Colonic mucosa (tissue), 4 donors: ENCODE data around the gene WBP11. TPM values are rescaled to one million over a fixed set of nuclear protein-coding genes. Genes with fewer than 3 reads are reported as not detected.

Experiments
- DNase-seq: peaks from one replicate; pipeline ENCODE4 v3.0.0-alpha.2; 2020
- H3K27ac ChIP-seq: fragments of 200-600 bp; one replicate; pipeline ENCODE4 v1.8.0; 2021
- H3K27me3 ChIP-seq: fragments of 200-600 bp; one replicate; pipeline ENCODE4 v1.8.0; 2021
- H3K36me3 ChIP-seq: fragments of 200-600 bp; one replicate; pipeline ENCODE4 v1.8.0; 2021
- H3K4me1 ChIP-seq: fragments of 200-600 bp; one replicate; pipeline ENCODE4 v1.8.0; 2021; ENCODE audit warnings: mild to moderate bottlenecking
- H3K4me3 ChIP-seq: fragments of 200-600 bp; one replicate; pipeline ENCODE4 v1.8.0; 2021
- H3K9ac ChIP-seq, 2 donors: one replicate each; pipeline ENCODE4 v1.7.0; 2013; ENCODE audit warnings: control low read depth in 2 of 2, low read depth in 2 of 2, low read length in 2 of 2
- H3K9me3 ChIP-seq: fragments of 200-600 bp; one replicate; pipeline ENCODE4 v1.8.0; 2021
- intact Hi-C: fragments of 100-400 bp; cut with DNase I; formaldehyde crosslinking; loops from one replicate; pipeline ENCODE4 v1.14.1; 2022
- total RNA-seq, 2 donors: library from RNA; stranded (reverse); fragmentation: NEBNext Ultra II Directional in 1 of 2; extraction: Animal tissue kit (Norgen Biotek cat#: 25700) in 1 of 2; gene quantifications; one replicate each; pipeline ENCODE4 v1.2.1, GENCODE V29; 2021
- TF ChIP-seq, protein P1 (sequence below): fragments of 200-600 bp; IDR thresholded peaks from one replicate; pipeline ENCODE4 v1.8.0; 2022; ENCODE audit warnings: antibody characterized with exemption, mild to moderate bottlenecking
- donor health status: healthy.
- donor health status: DM: no; HTN: no; CAD: no.
- donor health status: DM: no; HTN: no; CAD: no.

WBP11 gene
- total RNA-seq, 2 donors from 2014 or later = 55.3 to 60.0 TPM

DNA sequence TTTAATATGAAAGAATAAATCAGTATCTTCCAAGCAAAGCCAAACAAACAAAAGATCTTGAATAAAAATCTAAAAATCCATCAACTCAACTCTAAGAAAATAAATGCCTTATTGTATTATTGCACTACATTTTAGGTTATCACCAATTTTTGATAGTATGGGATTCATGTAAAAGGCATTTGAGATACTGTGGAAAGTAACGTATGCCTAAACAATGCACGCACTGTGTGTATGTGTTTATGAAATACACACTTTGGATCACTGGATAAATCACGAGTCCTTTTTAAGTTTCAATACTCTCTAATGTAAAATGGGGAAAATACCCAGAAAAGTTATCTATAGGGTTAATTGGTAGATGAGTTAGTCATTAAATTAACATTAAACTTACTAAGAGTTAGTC, 17.7 kb downstream of the WBP11 start:
- Histone ChIP-seq H3K4me3 (no peak overlapping the region), H3K9ac (no peak overlapping the region), H3K4me1 (no peaks in the 10 kb centered on the region), H3K36me3 (peaks cover 26% of the 10 kb centered on the region), H3K27ac (no peak overlapping the region), H3K9me3 (no peaks in the 10 kb centered on the region), H3K27me3 (no peaks in the 10 kb centered on the region)
- TF ChIP-seq, protein P1, sequence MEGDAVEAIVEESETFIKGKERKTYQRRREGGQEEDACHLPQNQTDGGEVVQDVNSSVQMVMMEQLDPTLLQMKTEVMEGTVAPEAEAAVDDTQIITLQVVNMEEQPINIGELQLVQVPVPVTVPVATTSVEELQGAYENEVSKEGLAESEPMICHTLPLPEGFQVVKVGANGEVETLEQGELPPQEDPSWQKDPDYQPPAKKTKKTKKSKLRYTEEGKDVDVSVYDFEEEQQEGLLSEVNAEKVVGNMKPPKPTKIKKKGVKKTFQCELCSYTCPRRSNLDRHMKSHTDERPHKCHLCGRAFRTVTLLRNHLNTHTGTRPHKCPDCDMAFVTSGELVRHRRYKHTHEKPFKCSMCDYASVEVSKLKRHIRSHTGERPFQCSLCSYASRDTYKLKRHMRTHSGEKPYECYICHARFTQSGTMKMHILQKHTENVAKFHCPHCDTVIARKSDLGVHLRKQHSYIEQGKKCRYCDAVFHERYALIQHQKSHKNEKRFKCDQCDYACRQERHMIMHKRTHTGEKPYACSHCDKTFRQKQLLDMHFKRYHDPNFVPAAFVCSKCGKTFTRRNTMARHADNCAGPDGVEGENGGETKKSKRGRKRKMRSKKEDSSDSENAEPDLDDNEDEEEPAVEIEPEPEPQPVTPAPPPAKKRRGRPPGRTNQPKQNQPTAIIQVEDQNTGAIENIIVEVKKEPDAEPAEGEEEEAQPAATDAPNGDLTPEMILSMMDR = no peak
- intact Hi-C loops = no loop called here
- no peak for DNase-seq

GRCh38 chr12:14784471-14784870, 18.8 kb downstream of the WBP11 start:
- intact Hi-C loops = no loop called here

GRCh38 chr12:14782756-14783155, 20.5 kb downstream of the WBP11 start:
- Histone ChIP-seq H3K36me3 (no peaks in the 10 kb centered on the region), H3K9me3 (no peaks in the 10 kb centered on the region), H3K27ac (no peak overlapping the region), H3K4me1 (no peaks in the 10 kb centered on the region), H3K27me3 (no peaks in the 10 kb centered on the region), H3K9ac (no peak overlapping the region), H3K4me3 (no peak overlapping the region)
- intact Hi-C loops = no loop called here
- TF ChIP-seq, protein P1 = no peak
- DNase-seq = no peak

More at GRCh38 chr12:14784471-14784870, 18.8 kb downstream of the WBP11 start:
- Histone ChIP-seq H3K9ac (no peak overlapping the region), H3K27me3 (no peaks in the 10 kb centered on the region), H3K4me1 (no peaks in the 10 kb centered on the region), H3K9me3 (no peaks in the 10 kb centered on the region), H3K4me3 (no peak overlapping the region), H3K36me3 (peaks cover 15% of the 10 kb centered on the region), H3K27ac (no peak overlapping the region)
- DNase-seq = no peak
- TF ChIP-seq, protein P1 = no peak

DNA sequence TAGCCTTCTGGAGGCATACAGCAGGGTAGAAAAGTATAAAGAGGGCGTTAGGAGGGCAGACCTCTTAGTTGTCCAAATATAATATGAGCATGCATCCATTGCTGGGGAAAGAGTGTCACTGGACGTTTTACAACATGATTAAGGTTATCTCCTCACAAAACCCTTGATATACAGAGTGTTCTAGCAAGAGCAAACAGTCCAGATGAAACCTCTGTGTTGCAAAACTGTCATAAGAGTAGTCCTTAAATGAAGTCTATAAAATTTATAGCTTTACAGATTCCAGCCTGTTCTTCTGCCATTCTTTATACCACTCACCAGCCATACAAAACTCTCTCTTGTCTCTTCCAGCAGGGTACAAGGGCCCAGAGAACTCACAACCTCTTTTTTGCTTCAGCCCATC, 21.7 kb downstream of the WBP11 start:
- Histone ChIP-seq H3K4me1 (no peaks in the 10 kb centered on the region), H3K27me3 (no peaks in the 10 kb centered on the region), H3K9me3 (no peaks in the 10 kb centered on the region), H3K4me3 (no peak overlapping the region), H3K27ac (no peak overlapping the region), H3K9ac (no peak overlapping the region), H3K36me3 (no peaks in the 10 kb centered on the region)
- intact Hi-C loops = no loop called here
- DNase-seq = no peak
- TF ChIP-seq, protein P1 = no peak

- Histone ChIP-seq H3K36me3 (no peaks in the 10 kb centered on the region), H3K4me1 (peaks cover 5% of the 10 kb centered on the region), H3K9ac (no peak overlapping the region), H3K27me3 (no peaks in the 10 kb centered on the region), H3K9me3 (no peaks in the 10 kb centered on the region), H3K4me3 (no peak overlapping the region), H3K27ac (no peak overlapping the region)
- DNase-seq = no peak
- intact Hi-C loops = no loop called here
- TF ChIP-seq, protein P1 = no peak
These were observed 22.4 kb downstream of the WBP11 start for GRCh38 chr12:14780859-14781258.

DNA sequence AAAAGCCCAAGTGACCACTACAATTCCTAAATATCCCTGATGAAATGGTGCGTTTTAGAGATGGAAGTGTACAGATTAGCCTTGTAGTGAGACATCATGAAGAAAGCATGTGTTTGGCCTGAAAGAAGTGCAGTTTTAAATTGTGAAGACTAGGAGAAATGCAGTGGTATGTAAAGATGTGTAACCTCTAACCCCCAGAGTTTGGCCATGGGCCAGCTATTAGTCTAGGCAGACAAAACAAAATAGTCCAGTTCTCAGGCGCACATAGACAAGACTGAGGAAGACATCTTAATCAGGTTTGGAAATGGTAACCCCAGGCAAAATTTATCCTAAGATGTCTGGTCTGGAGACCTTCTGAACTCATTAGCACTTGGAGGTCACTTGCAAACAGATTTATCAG, 23.4 kb downstream of the WBP11 start:
- no peak overlapping the region for H3K4me3 ChIP-seq
- no peaks in the 10 kb centered on the region for H3K36me3 ChIP-seq
- H3K27ac ChIP-seq = no peak overlapping the region
- DNase-seq = no peak
- H3K27me3 ChIP-seq = no peaks in the 10 kb centered on the region
- intact Hi-C loops = no loop called here
- TF ChIP-seq, protein P1 = no peak
- H3K9me3 ChIP-seq = no peaks in the 10 kb centered on the region
- peaks cover 9% of the 10 kb centered on the region for H3K4me1 ChIP-seq
- no peak overlapping the region for H3K9ac ChIP-seq
